CD4-positive, alpha-beta T cell (primary cell): ENCODE data around the gene RPTOR. TPM values are rescaled to one million over a fixed set of nuclear protein-coding genes. Genes with fewer than 3 reads are reported as not detected.

Experiments used
- ATAC-seq: fragments of 200-7000 bp; cut with Tn5 transposase; one replicate; pipeline ENCODE4 v1.10.0; 2022; ENCODE audit warnings: mild to moderate bottlenecking; ENCODE audit not compliant: poor library complexity
- CTCF ChIA-PET: fragments of 350-600 bp; sonication (Branson Sonifier 250); formaldehyde crosslinking; loops from one replicate; lab custom pipeline; 2021; ENCODE audit warnings: antibody characterized with exemption, inconsistent platforms; lab: Charles Lee
- POLR2A ChIA-PET: fragments of 350-600 bp; sonication (Branson Sonifier 250); formaldehyde crosslinking; loops from one replicate; lab custom pipeline; 2021; ENCODE audit warnings: antibody characterized with exemption, inconsistent platforms; lab: Charles Lee
- DNase-seq, 14 experiments: peaks; one replicate each; pipeline ENCODE4 v3.0.0-alpha.2; 2013 to 2020; ENCODE audit warnings: mixed read lengths in 2 of 14
- H3K27ac ChIP-seq, 2 donors: one replicate each; pipeline versions ENCODE4 v1.5.1 to v1.7.0; 2013; ENCODE audit warnings: low read length in 2 of 2, low read depth in 1 of 2, mild to moderate bottlenecking in 1 of 2
- H3K27me3 ChIP-seq, 2 experiments: 1 replicate in 1 of 2; 2 replicates in 1 of 2; pipeline versions ENCODE4 v1.6.1 to v1.7.0; 2013; ENCODE audit warnings: low read length in 2 of 2, control low read depth in 1 of 2, mild to moderate bottlenecking in 1 of 2, moderate library complexity in 1 of 2; ENCODE audit not compliant: insufficient read depth in 2 of 2, control insufficient read depth in 1 of 2
- H3K36me3 ChIP-seq: one replicate; pipeline ENCODE4 v1.6.1; 2013; ENCODE audit warnings: low read length, control low read depth; ENCODE audit not compliant: insufficient read depth
- H3K4me1 ChIP-seq: one replicate; pipeline ENCODE4 v1.6.1; 2013; ENCODE audit warnings: low read length, control low read depth; ENCODE audit not compliant: insufficient read depth
- H3K4me3 ChIP-seq: one replicate; pipeline ENCODE4 v1.5.1; 2013; ENCODE audit warnings: mild to moderate bottlenecking, low read length, moderate library complexity
- H3K9me3 ChIP-seq, 2 experiments: 1 replicate in 1 of 2; 2 replicates in 1 of 2; pipeline versions ENCODE4 v1.6.1 to v1.7.0; 2013; ENCODE audit warnings: low read length in 2 of 2, mild to moderate bottlenecking in 2 of 2, control low read depth in 1 of 2, moderate library complexity in 1 of 2; ENCODE audit not compliant: control insufficient read depth in 1 of 2, insufficient read depth in 1 of 2
- H3K27ac Mint-ChIP-seq: one replicate; pipeline ENCODE4 v1.8.0; 2020; ENCODE audit warnings: mixed read lengths
- H3K27me3 Mint-ChIP-seq: one replicate; pipeline ENCODE4 v1.8.0; 2021; ENCODE audit warnings: mixed read lengths
- H3K36me3 Mint-ChIP-seq: one replicate; pipeline ENCODE4 v1.8.0; 2021; ENCODE audit warnings: low read depth, mixed read lengths
- H3K4me1 Mint-ChIP-seq: one replicate; pipeline ENCODE4 v1.8.0; 2021; ENCODE audit warnings: low read depth, mixed read lengths
- H3K4me3 Mint-ChIP-seq: one replicate; pipeline ENCODE4 v1.8.0; 2020; ENCODE audit warnings: mild to moderate bottlenecking, mixed read lengths
- H3K9me3 Mint-ChIP-seq: one replicate; pipeline ENCODE4 v1.8.0; 2020; ENCODE audit warnings: mixed read lengths
- intact Hi-C, 2 experiments: fragments of 100-400 bp; cut with DNase I in 1 of 2; cut with micrococcal nuclease in 1 of 2; formaldehyde crosslinking; loops; one replicate each; pipeline versions ENCODE4 v1.15.1 to v1.9.0; 2023 to 2025; cut with DNase I, micrococcal nuclease
- total RNA-seq, 174 experiments: library from RNA in 2 of 174; stranded (reverse) in 2 of 174; gene quantifications; one replicate each; pipeline ENCODE4 v1.2.3 and lab custom pipeline; 2021 to 2026
- TF ChIP-seq, protein P1 (sequence below): fragments of 200-600 bp; IDR thresholded peaks from one replicate; pipeline ENCODE4 v1.8.0; 2022; ENCODE audit warnings: antibody characterized with exemption, mild to moderate bottlenecking

Gene RPTOR
- total RNA-seq, 2 experiments from 2014 or later, result 45.0 to 47.1 TPM

DNA sequence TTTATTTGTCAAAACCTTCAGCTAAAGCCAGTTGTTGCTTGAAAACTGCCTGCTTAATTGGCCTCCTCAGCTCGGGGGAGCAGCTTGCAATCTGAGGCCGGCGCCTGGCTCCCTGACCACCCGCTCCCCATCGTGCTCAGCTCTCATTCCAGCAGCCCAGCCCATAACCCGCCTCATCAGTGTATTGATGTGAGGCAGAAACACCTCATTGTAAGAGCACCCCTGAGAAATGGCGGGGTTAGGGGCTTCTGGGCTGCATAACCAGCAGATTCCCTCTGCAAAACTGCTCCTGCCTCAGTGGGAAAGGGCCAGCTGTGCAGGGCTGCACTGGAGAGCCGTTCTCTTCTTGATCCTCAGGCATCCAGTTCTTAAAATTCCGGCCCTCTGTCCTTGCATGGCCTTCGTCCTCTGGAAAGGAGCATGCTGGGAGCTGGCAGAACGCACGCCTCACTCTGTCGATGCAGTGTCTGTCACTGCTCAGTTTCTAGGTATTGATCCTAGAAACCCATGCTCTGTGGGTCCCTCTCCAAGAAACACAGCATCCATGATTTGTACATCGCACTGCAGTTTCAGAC is 333.2 kb downstream of the RPTOR start:
- peak overlapping the region; percentile 38 for H3K4me3 ChIP-seq
- Mint-ChIP-seq H3K27me3 (no peaks in the 10 kb centered on the region), H3K4me3 (no peak overlapping the region), H3K9me3 (no peaks in the 10 kb centered on the region), H3K4me1 (peaks cover 38% of the 10 kb centered on the region), H3K36me3 (peaks cover 34% of the 10 kb centered on the region), H3K27ac (peak overlapping the region; percentile 17)
- DNase-seq (peak in 1 of 14 experiments; percentile 5), ATAC-seq (no peak)
- H3K27me3 ChIP-seq, result no peaks in the 10 kb centered on the region
- ChIA-PET POLR2A (interaction anchor here (0.7 kb wide), 1 partner anchor 14 kb away, joined by 6 read pairs; no protein-coding TSS in a partner anchor), CTCF (interaction anchor here (1.1 to 1.2 kb wide), 2 partner anchors 21 to 302 kb away, joined by 3 to 5 read pairs; no protein-coding TSS in a partner anchor)
- H3K9me3 ChIP-seq, result no peaks in the 10 kb centered on the region
- peaks cover 26% of the 10 kb centered on the region for H3K36me3 ChIP-seq
- H3K27ac ChIP-seq, result peak overlapping the region in 1 of 2 donors; percentile 11
- H3K4me1 ChIP-seq, result peaks cover 28% of the 10 kb centered on the region
- intact Hi-C loops, result no loop called here
- TF ChIP-seq, protein P1, sequence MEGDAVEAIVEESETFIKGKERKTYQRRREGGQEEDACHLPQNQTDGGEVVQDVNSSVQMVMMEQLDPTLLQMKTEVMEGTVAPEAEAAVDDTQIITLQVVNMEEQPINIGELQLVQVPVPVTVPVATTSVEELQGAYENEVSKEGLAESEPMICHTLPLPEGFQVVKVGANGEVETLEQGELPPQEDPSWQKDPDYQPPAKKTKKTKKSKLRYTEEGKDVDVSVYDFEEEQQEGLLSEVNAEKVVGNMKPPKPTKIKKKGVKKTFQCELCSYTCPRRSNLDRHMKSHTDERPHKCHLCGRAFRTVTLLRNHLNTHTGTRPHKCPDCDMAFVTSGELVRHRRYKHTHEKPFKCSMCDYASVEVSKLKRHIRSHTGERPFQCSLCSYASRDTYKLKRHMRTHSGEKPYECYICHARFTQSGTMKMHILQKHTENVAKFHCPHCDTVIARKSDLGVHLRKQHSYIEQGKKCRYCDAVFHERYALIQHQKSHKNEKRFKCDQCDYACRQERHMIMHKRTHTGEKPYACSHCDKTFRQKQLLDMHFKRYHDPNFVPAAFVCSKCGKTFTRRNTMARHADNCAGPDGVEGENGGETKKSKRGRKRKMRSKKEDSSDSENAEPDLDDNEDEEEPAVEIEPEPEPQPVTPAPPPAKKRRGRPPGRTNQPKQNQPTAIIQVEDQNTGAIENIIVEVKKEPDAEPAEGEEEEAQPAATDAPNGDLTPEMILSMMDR, result no peak

DNA sequence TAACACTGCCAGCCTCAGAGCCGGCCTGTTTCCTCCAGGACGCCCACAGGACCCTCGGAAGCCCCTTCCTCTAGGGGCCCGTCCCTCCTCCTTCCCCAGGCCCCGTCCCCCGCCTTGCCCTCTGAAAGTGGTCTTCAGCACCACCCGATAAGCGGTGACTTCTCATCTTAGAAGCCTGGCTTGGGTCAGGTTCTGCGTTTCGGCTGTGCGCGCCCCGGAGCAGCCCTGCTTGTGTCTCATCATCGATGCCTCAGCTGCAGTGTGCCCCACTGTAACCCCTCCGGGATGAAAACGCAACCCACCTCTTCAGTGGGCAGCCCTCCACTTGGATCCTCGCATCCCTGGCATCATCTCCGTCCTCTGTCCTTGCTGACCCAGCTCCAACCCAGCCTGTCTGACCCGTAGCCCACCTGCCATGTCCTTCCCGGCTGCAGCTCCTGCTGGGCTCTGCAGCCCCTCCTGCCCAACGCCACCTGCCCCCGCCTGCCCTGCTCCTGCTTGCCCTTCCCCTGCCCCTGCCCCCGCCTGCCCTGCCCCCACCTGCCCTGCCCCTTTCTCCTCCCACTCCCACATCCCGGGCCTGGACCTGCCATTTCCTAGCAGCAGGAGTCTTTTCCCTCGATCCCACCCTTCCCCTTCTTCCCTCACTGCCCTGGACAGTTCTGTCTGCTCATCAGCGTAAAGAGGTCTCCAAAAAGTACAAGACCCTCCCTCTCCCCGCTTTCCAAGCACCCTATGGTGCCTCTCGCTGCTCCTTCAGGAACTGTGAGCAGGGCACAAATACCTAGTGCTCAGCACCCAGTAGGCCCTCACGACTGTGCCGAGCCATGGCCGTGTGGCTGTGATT is 334.5 kb downstream of the RPTOR start:
- H3K36me3 ChIP-seq, result peaks cover 35% of the 10 kb centered on the region
- Mint-ChIP-seq H3K4me3 (no peak overlapping the region), H3K4me1 (peaks cover 25% of the 10 kb centered on the region), H3K36me3 (peaks cover 30% of the 10 kb centered on the region), H3K27ac (no peak overlapping the region), H3K9me3 (no peaks in the 10 kb centered on the region), H3K27me3 (no peaks in the 10 kb centered on the region)
- POLR2A ChIA-PET, result no interaction called here
- DNase-seq (no peak), ATAC-seq (no peak)
- H3K27me3 ChIP-seq, result no peaks in the 10 kb centered on the region
- TF ChIP-seq, protein P1, result no peak
- CTCF ChIA-PET, result no interaction called here
- peaks cover 18% of the 10 kb centered on the region for H3K4me1 ChIP-seq
- H3K9me3 ChIP-seq, result no peaks in the 10 kb centered on the region
- H3K4me3 ChIP-seq, result no peak overlapping the region
- intact Hi-C loops, result no loop called here
- no peak overlapping the region for H3K27ac ChIP-seq

DNA sequence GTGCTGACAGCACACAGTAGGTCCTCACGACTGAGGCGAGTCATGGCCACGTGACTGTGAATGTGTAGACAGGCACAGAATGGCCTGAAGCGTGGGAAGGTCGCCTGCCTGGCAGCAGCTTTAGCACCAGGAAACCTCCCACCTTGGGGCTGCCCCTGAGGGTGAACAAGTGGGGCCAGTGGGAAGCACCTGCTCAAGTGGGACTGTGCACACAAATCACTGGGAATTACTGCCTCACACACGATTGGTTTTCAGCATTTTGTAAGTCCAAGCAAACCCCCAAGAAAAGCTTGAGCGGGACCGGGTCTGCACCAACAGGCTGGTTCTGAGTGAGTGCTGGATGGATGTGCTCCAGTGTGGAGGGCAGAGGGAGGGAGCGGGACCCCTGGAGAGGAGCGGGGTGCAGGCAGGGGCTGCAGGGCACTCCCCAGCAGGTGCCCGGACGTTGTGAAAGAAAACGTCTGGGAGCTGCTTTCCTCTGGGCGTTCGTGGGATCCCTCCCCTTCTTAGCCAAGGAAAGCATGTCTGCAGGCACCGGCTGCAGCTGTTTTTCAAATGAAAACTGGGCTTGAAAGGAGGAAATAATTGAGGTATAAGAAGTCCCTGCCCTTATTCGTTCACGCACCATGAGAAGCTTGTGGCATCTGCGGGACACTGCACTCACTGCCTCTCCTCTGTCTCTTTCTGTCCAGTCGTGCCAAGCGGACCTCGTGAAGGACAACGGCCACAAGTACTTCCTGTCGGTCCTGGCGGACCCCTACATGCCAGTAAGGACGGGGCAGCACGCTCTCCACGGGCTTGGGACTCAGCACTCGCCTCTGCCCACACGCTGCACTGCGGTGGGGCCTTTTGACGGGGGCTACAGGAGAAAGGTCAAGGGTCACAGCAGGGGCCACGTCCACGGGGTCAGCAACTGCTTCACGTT is 335.3 kb downstream of the RPTOR start:
- CTCF ChIA-PET, result interaction anchor here (1.1 kb wide), 1 partner anchor 314 kb away, joined by 4 read pairs; no protein-coding TSS in a partner anchor
- intact Hi-C loops, result no loop called here

More for the DNA sequence above, 335.3 kb downstream of the RPTOR start:
- DNase-seq (no peak), ATAC-seq (no peak)
- no peaks in the 10 kb centered on the region for H3K9me3 ChIP-seq
- Mint-ChIP-seq H3K4me3 (peak overlapping the region; percentile 30), H3K4me1 (peaks cover 16% of the 10 kb centered on the region), H3K9me3 (no peaks in the 10 kb centered on the region), H3K27ac (no peak overlapping the region), H3K36me3 (peaks cover 30% of the 10 kb centered on the region), H3K27me3 (no peaks in the 10 kb centered on the region)
- H3K4me1 ChIP-seq, result peaks cover 18% of the 10 kb centered on the region
- TF ChIP-seq, protein P1, result no peak
- H3K36me3 ChIP-seq, result peaks cover 43% of the 10 kb centered on the region
- H3K4me3 ChIP-seq, result no peak overlapping the region
- no peaks in the 10 kb centered on the region for H3K27me3 ChIP-seq
- H3K27ac ChIP-seq, result no peak overlapping the region
- POLR2A ChIA-PET, result no interaction called here
